Measurements from ENCODE around the gene ANKDD1B. TPM values are rescaled to one million over a fixed set of nuclear protein-coding genes. Genes with fewer than 3 reads are reported as not detected.
"Not testable (repeated sequence)": the region's sequence is repeated elsewhere in the genome, so short reads cannot be mapped to it uniquely, and the experiment has no call there.

ANKDD1B gene
- total RNA-seq, 1 experiment from 2014 or later = 0.52 TPM

DNA sequence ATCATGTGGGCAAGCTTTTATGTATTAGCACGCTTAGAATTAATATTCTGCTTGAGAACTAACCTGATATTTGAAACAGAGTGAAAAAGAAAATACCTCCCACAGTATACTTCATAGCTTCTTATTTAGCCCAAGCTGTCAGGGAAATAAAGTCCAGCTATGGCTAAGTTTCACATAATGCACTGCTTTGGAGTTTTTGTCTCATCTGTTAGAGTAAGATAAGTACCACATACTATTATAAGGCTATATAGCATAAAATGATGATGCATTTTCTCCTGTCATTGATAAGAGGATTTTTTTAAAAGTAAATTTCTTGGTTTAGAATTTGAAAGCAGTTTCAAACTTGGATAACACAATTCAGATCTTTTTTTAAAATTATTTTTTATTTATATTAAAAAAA lies 2.4 kb upstream of the ANKDD1B start:
- Histone ChIP-seq H3K27ac (ENCODE audit: low read length) (no peak overlapping the region), H4K20me1 (ENCODE audit: insufficient read depth, low read depth, low read length) (no peaks in the 10 kb centered on the region), H3K27me3 (ENCODE audit: low read length) (no peaks in the 10 kb centered on the region), H3K9me2 (replicated peaks; ENCODE audit: insufficient read depth, low read length) (no peaks in the 10 kb centered on the region), H3K79me2 (ENCODE audit: low read length) (no peaks in the 10 kb centered on the region), H3K9me3 (ENCODE audit: low read length) (no peaks in the 10 kb centered on the region), H3K9ac (ENCODE audit: low read length) (no peak overlapping the region), H3K36me3 (ENCODE audit: insufficient read depth, low read length) (peaks cover 2% of the 10 kb centered on the region; the same call in 1 of the 2 replicates), H3K4me1 (ENCODE audit: low read length) (no peaks in the 10 kb centered on the region), H3K4me3 (ENCODE audit: low read length) (no peak overlapping the region), H2AFZ (ENCODE audit: low read length) (no peak overlapping the region), H3K4me2 (ENCODE audit: low read depth, low read length, poor library complexity, severe bottlenecking) (no peak overlapping the region)
- DNase-seq = no peak

DNA sequence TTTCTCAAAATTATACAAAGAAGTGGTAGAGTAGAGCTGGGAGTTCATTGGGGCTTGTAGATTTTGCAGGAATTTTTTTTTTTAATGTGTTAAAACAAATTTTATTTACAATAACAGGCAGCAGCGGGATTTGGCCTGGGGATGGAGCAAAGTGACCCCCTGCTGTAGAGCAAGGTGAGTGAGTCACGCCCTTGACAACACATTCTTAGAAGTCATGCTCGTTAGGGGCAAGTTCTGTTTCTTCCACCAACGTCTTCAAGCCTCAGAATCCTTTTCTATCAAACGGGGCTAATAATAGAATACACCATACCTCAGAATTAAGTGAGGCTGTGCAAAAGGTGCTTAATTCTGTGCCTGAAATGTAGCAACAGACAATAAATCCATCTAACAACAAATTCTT lies 1.1 kb upstream of the ANKDD1B start:
- H3K27me3 ChIP-seq (ENCODE audit: low read length) = no peaks in the 10 kb centered on the region
- H3K79me2 ChIP-seq (ENCODE audit: low read length) = no peaks in the 10 kb centered on the region
- H3K4me1 ChIP-seq (ENCODE audit: low read length) = no peaks in the 10 kb centered on the region
- H3K9ac ChIP-seq (ENCODE audit: low read length) = no peak overlapping the region
- H4K20me1 ChIP-seq (ENCODE audit: insufficient read depth, low read depth, low read length) = no peaks in the 10 kb centered on the region
- H3K9me2 ChIP-seq (replicated peaks; ENCODE audit: insufficient read depth, low read length) = no peaks in the 10 kb centered on the region
- H2AFZ ChIP-seq (ENCODE audit: low read length) = no peak overlapping the region
- H3K4me2 ChIP-seq (ENCODE audit: low read depth, low read length, poor library complexity, severe bottlenecking) = no peak overlapping the region
- DNase-seq = no peak
- H3K9me3 ChIP-seq (ENCODE audit: low read length) = no peaks in the 10 kb centered on the region
- no peaks in the 10 kb centered on the region for H3K36me3 ChIP-seq (ENCODE audit: insufficient read depth, low read length)
- no peak overlapping the region for H3K27ac ChIP-seq (ENCODE audit: low read length)
- H3K4me3 ChIP-seq (ENCODE audit: low read length) = no peak overlapping the region

GRCh38 chr5:75610859-75611310 lies 368 bp upstream of the ANKDD1B start:
- not testable (repeated sequence) for H3K9me2 ChIP-seq (replicated peaks; ENCODE audit: insufficient read depth, low read length); H3K36me3 ChIP-seq (ENCODE audit: insufficient read depth, low read length); H3K9me3 ChIP-seq (ENCODE audit: low read length); H3K4me1 ChIP-seq (ENCODE audit: low read length); H3K79me2 ChIP-seq (ENCODE audit: low read length); H3K4me3 ChIP-seq (ENCODE audit: low read length); H3K27ac ChIP-seq (ENCODE audit: low read length); DNase-seq; H3K27me3 ChIP-seq (ENCODE audit: low read length); H3K4me2 ChIP-seq (ENCODE audit: low read depth, low read length, poor library complexity, severe bottlenecking); H3K9ac ChIP-seq (ENCODE audit: low read length); H4K20me1 ChIP-seq (ENCODE audit: insufficient read depth, low read depth, low read length); H2AFZ ChIP-seq (ENCODE audit: low read length)

DNA sequence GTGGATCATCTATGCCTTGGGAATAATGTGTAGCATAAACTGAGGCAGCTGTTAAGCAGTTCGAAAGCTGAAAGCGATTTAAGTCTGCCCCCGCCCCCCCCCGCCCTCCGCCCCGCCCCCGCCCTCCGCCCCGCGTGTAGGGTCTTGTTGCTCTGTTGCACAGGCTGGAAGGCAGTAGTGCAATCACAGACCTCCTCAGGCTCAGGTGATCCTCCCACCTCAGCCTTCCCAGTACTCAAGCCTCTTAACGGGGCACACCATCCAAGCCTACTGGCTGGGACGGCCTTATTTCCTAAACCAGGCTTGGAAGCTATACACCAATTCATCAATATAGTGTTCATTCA lies 945 bp downstream of the ANKDD1B start:
- Histone ChIP-seq H3K4me3 (ENCODE audit: low read length) (no peak overlapping the region), H3K4me2 (ENCODE audit: low read depth, low read length, poor library complexity, severe bottlenecking) (no peak overlapping the region), H3K27me3 (ENCODE audit: low read length) (no peaks in the 10 kb centered on the region), H3K79me2 (ENCODE audit: low read length) (no peaks in the 10 kb centered on the region), H3K4me1 (ENCODE audit: low read length) (no peaks in the 10 kb centered on the region), H2AFZ (ENCODE audit: low read length) (no peak overlapping the region), H3K36me3 (ENCODE audit: insufficient read depth, low read length) (no peaks in the 10 kb centered on the region), H4K20me1 (ENCODE audit: insufficient read depth, low read depth, low read length) (no peaks in the 10 kb centered on the region), H3K9me2 (replicated peaks; ENCODE audit: insufficient read depth, low read length) (no peaks in the 10 kb centered on the region), H3K9ac (ENCODE audit: low read length) (no peak overlapping the region), H3K9me3 (ENCODE audit: low read length) (no peaks in the 10 kb centered on the region), H3K27ac (ENCODE audit: low read length) (no peak overlapping the region)
- no peak for DNase-seq

DNA sequence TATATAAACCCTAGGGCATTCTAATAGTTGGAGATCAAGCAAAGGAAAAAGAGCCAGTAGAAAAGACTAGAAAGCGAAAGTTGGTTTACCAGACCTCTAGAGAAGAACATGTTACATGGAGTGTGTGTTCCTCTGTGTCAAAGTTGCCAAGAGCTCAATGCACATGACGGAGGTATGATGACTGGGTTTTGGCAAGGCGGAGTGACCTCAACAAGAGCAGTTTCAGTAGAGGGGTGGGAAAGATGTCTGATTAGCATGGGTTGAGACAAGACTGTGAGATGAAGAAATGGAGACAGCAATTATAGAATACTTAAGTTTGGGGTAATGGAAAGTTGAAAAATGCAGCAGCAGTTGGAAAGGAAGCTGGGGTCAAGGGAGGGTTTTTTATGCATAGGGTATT lies 1.6 kb downstream of the ANKDD1B start:
- no peak overlapping the region for H3K27ac ChIP-seq (ENCODE audit: low read length)
- H3K9me2 ChIP-seq (replicated peaks; ENCODE audit: insufficient read depth, low read length) = no peaks in the 10 kb centered on the region
- H3K27me3 ChIP-seq (ENCODE audit: low read length) = no peaks in the 10 kb centered on the region
- H4K20me1 ChIP-seq (ENCODE audit: insufficient read depth, low read depth, low read length) = no peaks in the 10 kb centered on the region
- no peak for DNase-seq
- no peaks in the 10 kb centered on the region for H3K36me3 ChIP-seq (ENCODE audit: insufficient read depth, low read length)
- H2AFZ ChIP-seq (ENCODE audit: low read length) = no peak overlapping the region
- no peaks in the 10 kb centered on the region for H3K79me2 ChIP-seq (ENCODE audit: low read length)
- no peak overlapping the region for H3K9ac ChIP-seq (ENCODE audit: low read length)
- H3K4me1 ChIP-seq (ENCODE audit: low read length) = no peaks in the 10 kb centered on the region
- no peak overlapping the region for H3K4me2 ChIP-seq (ENCODE audit: low read depth, low read length, poor library complexity, severe bottlenecking)
- no peak overlapping the region for H3K4me3 ChIP-seq (ENCODE audit: low read length)
- H3K9me3 ChIP-seq (ENCODE audit: low read length) = no peaks in the 10 kb centered on the region

DNA sequence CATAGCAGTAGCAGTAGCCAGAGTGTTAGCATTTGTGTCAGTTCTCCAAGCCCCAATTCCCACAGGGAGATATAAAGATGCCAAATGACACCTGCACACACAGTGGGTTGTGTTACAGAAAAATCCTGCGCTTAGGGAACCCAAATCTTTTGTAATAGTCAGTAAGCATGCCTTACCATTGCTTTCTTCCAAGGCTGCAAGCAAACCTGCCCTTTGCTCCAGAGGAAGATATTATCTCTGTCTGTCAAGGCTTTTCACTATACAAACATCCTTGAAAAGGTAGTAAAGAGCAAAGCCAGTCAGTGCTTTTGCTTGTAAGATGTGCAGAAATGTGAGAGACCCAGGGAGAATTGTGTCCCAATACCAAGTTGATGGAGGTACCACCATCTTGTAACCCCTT lies 2.9 kb downstream of the ANKDD1B start:
- H3K9me2 ChIP-seq (replicated peaks; ENCODE audit: insufficient read depth, low read length) = no peaks in the 10 kb centered on the region
- no peaks in the 10 kb centered on the region for H3K9me3 ChIP-seq (ENCODE audit: low read length)
- H3K4me3 ChIP-seq (ENCODE audit: low read length) = no peak overlapping the region
- H2AFZ ChIP-seq (ENCODE audit: low read length) = no peak overlapping the region
- no peak overlapping the region for H3K27ac ChIP-seq (ENCODE audit: low read length)
- no peaks in the 10 kb centered on the region for H3K27me3 ChIP-seq (ENCODE audit: low read length)
- H3K79me2 ChIP-seq (ENCODE audit: low read length) = no peaks in the 10 kb centered on the region
- H3K4me1 ChIP-seq (ENCODE audit: low read length) = no peaks in the 10 kb centered on the region
- no peak overlapping the region for H3K9ac ChIP-seq (ENCODE audit: low read length)
- H3K36me3 ChIP-seq (ENCODE audit: insufficient read depth, low read length) = no peaks in the 10 kb centered on the region
- H3K4me2 ChIP-seq (ENCODE audit: low read depth, low read length, poor library complexity, severe bottlenecking) = no peak overlapping the region
- no peaks in the 10 kb centered on the region for H4K20me1 ChIP-seq (ENCODE audit: insufficient read depth, low read depth, low read length)
- DNase-seq = no peak

DNA sequence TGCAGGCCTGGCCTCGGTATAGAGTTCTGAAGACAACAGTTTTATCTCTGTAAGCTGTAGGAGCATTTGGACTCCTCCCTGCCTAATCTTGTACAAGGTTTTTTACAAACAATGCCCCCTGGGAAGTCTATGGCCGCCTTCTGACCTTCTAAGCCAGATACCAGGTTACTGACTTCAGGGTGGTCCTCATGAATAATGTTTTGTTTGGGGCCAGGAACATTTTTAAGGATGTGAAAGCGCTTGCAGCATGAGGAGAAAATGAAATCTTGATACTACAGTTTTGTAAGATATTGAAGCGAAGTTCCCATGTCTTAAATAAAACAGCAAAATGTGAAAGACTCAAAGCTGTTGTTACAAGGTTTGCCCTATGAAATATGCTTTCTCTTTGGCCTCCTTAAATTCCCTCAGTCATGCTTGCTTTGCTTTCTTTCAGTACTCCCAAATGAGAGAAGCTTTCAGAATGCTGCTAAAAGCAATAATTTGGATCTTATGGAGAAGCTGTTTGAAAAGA lies 5.2 kb downstream of the ANKDD1B start:
- no peaks in the 10 kb centered on the region for H3K4me1 ChIP-seq (ENCODE audit: low read length)
- no peak overlapping the region for H2AFZ ChIP-seq (ENCODE audit: low read length)
- no peaks in the 10 kb centered on the region for H3K79me2 ChIP-seq (ENCODE audit: low read length)
- H3K9me2 ChIP-seq (replicated peaks; ENCODE audit: insufficient read depth, low read length) = no peaks in the 10 kb centered on the region
- H3K27ac ChIP-seq (ENCODE audit: low read length) = no peak overlapping the region
- no peaks in the 10 kb centered on the region for H3K27me3 ChIP-seq (ENCODE audit: low read length)
- DNase-seq = no peak
- H3K4me3 ChIP-seq (ENCODE audit: low read length) = no peak overlapping the region
- no peak overlapping the region for H3K4me2 ChIP-seq (ENCODE audit: low read depth, low read length, poor library complexity, severe bottlenecking)
- H3K36me3 ChIP-seq (ENCODE audit: insufficient read depth, low read length) = no peaks in the 10 kb centered on the region
- H4K20me1 ChIP-seq (ENCODE audit: insufficient read depth, low read depth, low read length) = no peaks in the 10 kb centered on the region
- no peak overlapping the region for H3K9ac ChIP-seq (ENCODE audit: low read length)
- no peaks in the 10 kb centered on the region for H3K9me3 ChIP-seq (ENCODE audit: low read length)

DNA sequence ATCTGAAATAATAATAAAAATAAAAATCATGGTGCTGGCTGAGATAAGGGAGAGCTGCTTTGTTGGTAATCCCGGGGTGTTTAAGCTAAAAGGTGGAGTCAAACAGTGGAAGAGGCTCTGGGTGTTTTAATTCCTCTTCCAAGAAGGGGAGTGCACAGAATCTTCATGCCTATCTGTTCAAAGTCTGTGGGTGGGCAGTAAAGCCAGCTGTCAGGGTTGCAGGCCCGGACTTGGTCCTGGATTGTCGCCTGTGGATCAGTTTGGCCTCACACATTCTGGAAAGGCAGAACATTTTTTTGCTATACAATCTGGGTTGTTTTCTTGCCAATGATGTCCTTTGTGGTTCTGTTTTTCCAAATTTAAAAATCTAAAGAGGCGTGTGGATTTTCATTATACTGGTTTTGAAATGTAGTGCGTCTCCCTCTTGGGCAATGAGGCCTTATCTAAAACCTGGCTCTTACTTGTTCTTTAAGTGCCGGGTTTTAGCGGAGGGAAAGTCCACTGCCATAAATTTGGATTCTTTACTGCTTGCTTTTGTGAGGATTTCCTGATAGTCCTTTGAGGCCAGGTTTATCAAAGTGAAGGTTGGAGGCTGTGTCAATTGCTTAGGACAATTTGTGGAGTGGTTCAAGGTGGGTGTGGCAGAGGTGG lies 5.8 kb downstream of the ANKDD1B start:
- DNase-seq = no peak

More for the DNA sequence above, 5.8 kb downstream of the ANKDD1B start:
- Histone ChIP-seq H3K9me3 (ENCODE audit: low read length) (no peaks in the 10 kb centered on the region), H3K9ac (ENCODE audit: low read length) (no peak overlapping the region), H3K4me1 (ENCODE audit: low read length) (no peaks in the 10 kb centered on the region), H3K79me2 (ENCODE audit: low read length) (no peaks in the 10 kb centered on the region), H2AFZ (ENCODE audit: low read length) (no peak overlapping the region), H3K9me2 (replicated peaks; ENCODE audit: insufficient read depth, low read length) (no peaks in the 10 kb centered on the region), H4K20me1 (ENCODE audit: insufficient read depth, low read depth, low read length) (no peaks in the 10 kb centered on the region), H3K4me3 (ENCODE audit: low read length) (no peak overlapping the region), H3K36me3 (ENCODE audit: insufficient read depth, low read length) (no peaks in the 10 kb centered on the region), H3K27ac (ENCODE audit: low read length) (no peak overlapping the region), H3K27me3 (ENCODE audit: low read length) (no peaks in the 10 kb centered on the region), H3K4me2 (ENCODE audit: low read depth, low read length, poor library complexity, severe bottlenecking) (no peak overlapping the region)

Data from Karpas-422 (cell line).